A673 (cell line): Measurements from ENCODE around the gene SORL1. TPM values are rescaled to one million over a fixed set of nuclear protein-coding genes. Genes with fewer than 3 reads are reported as not detected.

Experiments
- BruUV-seq: library from RNA; stranded (reverse); fragments of 400-500 nt; replicated peaks from 2 replicates; lab custom pipeline; 2021; lab: Mats Ljungman, UMichigan
- CTCF ChIA-PET: fragments of 300-600 bp; sonication (Branson Sonifier 250); formaldehyde crosslinking; loops from one replicate; lab custom pipeline; 2022; ENCODE audit warnings: antibody characterized with exemption; lab: Charles Lee
- POLR2A ChIA-PET: fragments of 300-600 bp; sonication (Branson Sonifier 250); formaldehyde crosslinking; loops from one replicate; lab custom pipeline; 2022; ENCODE audit warnings: antibody characterized with exemption; ENCODE audit not compliant: low non-redundant PET; lab: Charles Lee
- DNase-seq: peaks from one replicate; pipeline ENCODE4 v3.0.0-alpha.2; 2015; ENCODE audit warnings: low spot score
- H3K27ac ChIP-seq: fragments of 200-600 bp; sonication (generic); 2 replicates; pipeline ENCODE4 v1.5.1; 2016; ENCODE audit warnings: mixed run types, low read depth, mild to moderate bottlenecking, mixed read lengths, antibody characterized with exemption, low read length; ENCODE audit not compliant: poor library complexity, severe bottlenecking
- H3K27me3 ChIP-seq: fragments of 200-600 bp; sonication (generic); replicated peaks from 2 replicates; pipeline ENCODE4 v1.6.1; 2017; ENCODE audit warnings: mixed run types, low read depth, mild to moderate bottlenecking, mixed read lengths, antibody characterized with exemption, low read length; ENCODE audit not compliant: insufficient read depth, poor library complexity
- H3K36me3 ChIP-seq: fragments of 200-600 bp; sonication (generic); 2 replicates; pipeline ENCODE4 v1.6.1; 2016; ENCODE audit warnings: mixed run types, mild to moderate bottlenecking, mixed read lengths, antibody characterized with exemption, low read length; ENCODE audit not compliant: insufficient read depth, poor library complexity, severe bottlenecking
- H3K4me1 ChIP-seq: fragments of 200-600 bp; sonication (generic); 2 replicates; pipeline ENCODE4 v1.6.1; 2017; ENCODE audit warnings: mixed run types, mild to moderate bottlenecking, mixed read lengths, antibody characterized with exemption, low read length; ENCODE audit not compliant: insufficient read depth, poor library complexity, severe bottlenecking
- H3K4me3 ChIP-seq: fragments of 200-600 bp; sonication (generic); 2 replicates; pipeline ENCODE4 v1.5.1; 2016; ENCODE audit warnings: low read depth, mixed run types, mild to moderate bottlenecking, mixed read lengths, low read length; ENCODE audit not compliant: poor library complexity, severe bottlenecking
- H3K9me3 ChIP-seq: fragments of 200-600 bp; sonication (generic); 2 replicates; pipeline ENCODE4 v1.6.1; 2016; ENCODE audit warnings: mixed run types, low read depth, mild to moderate bottlenecking, mixed read lengths, antibody characterized with exemption, low read length; ENCODE audit not compliant: poor library complexity, severe bottlenecking
- EZH2 ChIP-seq: fragments of 200-600 bp; sonication (generic); IDR thresholded peaks from 2 replicates; pipeline ENCODE4 v1.6.1; 2017; ENCODE audit warnings: borderline replicate concordance, low read depth, mild to moderate bottlenecking, mixed read lengths, antibody characterized with exemption, low read length; ENCODE audit not compliant: poor library complexity, severe bottlenecking
- intact Hi-C: fragments of 100-400 bp; cut with micrococcal nuclease; formaldehyde crosslinking; loops from one replicate; pipeline ENCODE4 v1.10.0; 2022; ENCODE audit not compliant: unreplicated experiment
- total RNA-seq: library from RNA; stranded (reverse); gene quantifications from 2 replicates; pipeline ENCODE4 v1.2.3, GENCODE V29; 2021
- TF ChIP-seq, protein P1 (sequence below): fragments of 300-800, 200-600 bp; sonication (generic); conservative IDR thresholded peaks from 2 replicates; pipeline ENCODE4 v1.5.1; 2017; ENCODE audit warnings: low read depth, mild to moderate bottlenecking, antibody characterized with exemption, low read length, moderate library complexity, mixed read lengths

The SORL1 gene
- total RNA-seq, 1 experiment from 2014 or later = 0.95 TPM

DNA sequence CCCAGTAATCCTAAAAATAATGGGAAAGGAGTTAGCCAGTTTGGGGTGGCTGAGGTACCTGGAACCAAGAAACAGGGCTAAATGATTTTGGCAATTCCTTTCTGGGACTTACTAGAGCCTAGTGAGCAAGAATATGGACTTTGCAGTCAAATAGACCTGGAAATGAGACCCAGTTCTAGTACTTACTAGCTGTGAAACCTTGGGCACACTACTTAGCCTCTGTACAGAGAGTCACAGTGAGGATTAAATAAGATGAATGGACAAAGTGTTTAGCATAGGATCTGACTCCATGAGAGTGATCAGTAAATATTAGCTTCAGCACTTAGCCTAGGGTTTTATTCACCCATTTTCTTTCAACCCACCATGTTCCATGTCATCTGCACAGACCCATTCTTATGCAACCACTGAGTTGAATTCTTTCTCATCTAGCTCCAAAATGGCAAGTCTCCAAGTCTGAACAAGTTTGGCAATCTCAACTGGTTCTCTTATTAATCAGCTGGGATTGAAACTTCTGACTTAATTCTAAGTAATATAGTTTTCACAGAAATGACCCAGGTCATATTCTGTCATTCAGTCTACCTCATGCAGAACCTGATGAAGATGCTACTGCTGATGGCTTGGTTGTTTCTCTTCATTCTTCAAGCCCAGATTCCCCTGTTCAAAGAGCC lies 15.0 kb upstream of the SORL1 start:
- no TSS peak for BruUV-seq

DNA sequence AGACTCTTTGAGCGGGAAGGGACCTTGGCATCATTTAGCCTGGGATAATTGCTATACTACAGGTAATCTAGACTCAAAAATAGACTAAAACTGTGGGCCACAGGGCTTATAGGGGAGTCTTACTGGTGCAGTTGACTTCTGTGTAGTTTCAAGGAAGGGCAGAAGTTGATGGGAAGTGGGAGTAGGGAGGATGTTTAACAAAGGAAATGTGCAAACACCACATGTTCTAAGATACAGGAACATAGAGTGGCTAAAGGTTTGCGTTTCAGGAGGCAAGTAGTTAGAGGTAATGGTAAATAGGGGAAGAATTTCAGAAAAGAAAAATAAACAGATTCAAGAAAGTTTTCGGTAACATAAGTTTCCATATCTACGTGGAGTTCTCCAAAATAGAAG lies 14.4 kb upstream of the SORL1 start:
- no peak for DNase-seq
- POLR2A ChIA-PET = no interaction called here
- TF ChIP-seq, protein P1, sequence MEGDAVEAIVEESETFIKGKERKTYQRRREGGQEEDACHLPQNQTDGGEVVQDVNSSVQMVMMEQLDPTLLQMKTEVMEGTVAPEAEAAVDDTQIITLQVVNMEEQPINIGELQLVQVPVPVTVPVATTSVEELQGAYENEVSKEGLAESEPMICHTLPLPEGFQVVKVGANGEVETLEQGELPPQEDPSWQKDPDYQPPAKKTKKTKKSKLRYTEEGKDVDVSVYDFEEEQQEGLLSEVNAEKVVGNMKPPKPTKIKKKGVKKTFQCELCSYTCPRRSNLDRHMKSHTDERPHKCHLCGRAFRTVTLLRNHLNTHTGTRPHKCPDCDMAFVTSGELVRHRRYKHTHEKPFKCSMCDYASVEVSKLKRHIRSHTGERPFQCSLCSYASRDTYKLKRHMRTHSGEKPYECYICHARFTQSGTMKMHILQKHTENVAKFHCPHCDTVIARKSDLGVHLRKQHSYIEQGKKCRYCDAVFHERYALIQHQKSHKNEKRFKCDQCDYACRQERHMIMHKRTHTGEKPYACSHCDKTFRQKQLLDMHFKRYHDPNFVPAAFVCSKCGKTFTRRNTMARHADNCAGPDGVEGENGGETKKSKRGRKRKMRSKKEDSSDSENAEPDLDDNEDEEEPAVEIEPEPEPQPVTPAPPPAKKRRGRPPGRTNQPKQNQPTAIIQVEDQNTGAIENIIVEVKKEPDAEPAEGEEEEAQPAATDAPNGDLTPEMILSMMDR = no peak
- TF ChIP-seq EZH2 = no peak
- CTCF ChIA-PET = interaction anchor here (0.6 kb wide), 1 partner anchor 92 kb away, joined by 4 read pairs; no protein-coding TSS in a partner anchor
- intact Hi-C loops = no loop called here
- Histone ChIP-seq H3K9me3 (no peaks in the 10 kb centered on the region), H3K36me3 (no peaks in the 10 kb centered on the region), H3K4me3 (no peak overlapping the region), H3K27me3 (no peaks in the 10 kb centered on the region), H3K27ac (no peak overlapping the region), H3K4me1 (peaks cover 7% of the 10 kb centered on the region)
- BruUV-seq = no TSS peak

More for the DNA sequence above, 15.0 kb upstream of the SORL1 start:
- H3K27me3 ChIP-seq = no peaks in the 10 kb centered on the region
- no peak overlapping the region for H3K4me3 ChIP-seq
- TF ChIP-seq, protein P1 = no peak
- no peak for TF ChIP-seq EZH2
- peaks cover 7% of the 10 kb centered on the region for H3K4me1 ChIP-seq
- H3K27ac ChIP-seq = no peak overlapping the region
- intact Hi-C loops = no loop called here
- ChIA-PET CTCF (interaction anchor here (0.6 kb wide), 1 partner anchor 93 kb away, joined by 4 read pairs; no protein-coding TSS in a partner anchor), POLR2A (interaction anchor here (0.5 kb wide), 1 partner anchor 10 kb away, joined by 9 read pairs; no protein-coding TSS in a partner anchor)
- H3K36me3 ChIP-seq = no peaks in the 10 kb centered on the region
- no peaks in the 10 kb centered on the region for H3K9me3 ChIP-seq
- DNase-seq = no peak

DNA sequence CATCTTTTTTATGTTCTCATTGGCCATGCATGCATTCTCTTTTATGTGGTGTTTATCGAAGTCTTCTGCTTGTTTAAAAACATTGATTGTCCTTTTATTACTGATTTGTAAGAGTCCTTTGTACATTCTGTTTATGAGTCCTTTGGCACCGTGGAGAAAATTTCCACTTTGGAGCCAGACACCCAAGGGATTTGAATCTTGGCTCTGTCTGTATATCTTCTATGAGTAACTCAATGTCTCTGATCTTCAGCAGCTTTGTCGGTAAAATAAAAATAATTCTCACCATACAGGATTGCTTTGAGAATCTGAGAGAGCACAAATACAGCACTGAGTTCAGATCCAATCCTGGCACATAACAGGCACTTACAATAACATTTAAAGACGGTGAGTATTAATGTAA lies 12.8 kb upstream of the SORL1 start:
- TF ChIP-seq, protein P1 = no peak
- TF ChIP-seq EZH2 = no peak
- Histone ChIP-seq H3K4me3 (no peak overlapping the region), H3K27me3 (no peaks in the 10 kb centered on the region), H3K9me3 (no peaks in the 10 kb centered on the region), H3K36me3 (no peaks in the 10 kb centered on the region), H3K27ac (no peak overlapping the region), H3K4me1 (peaks cover 7% of the 10 kb centered on the region)
- CTCF ChIA-PET = no interaction called here
- intact Hi-C loops = no loop called here
- DNase-seq = no peak
- BruUV-seq = no TSS peak
- POLR2A ChIA-PET = no interaction called here
